Fibroblast of lung (primary cell): ENCODE results near the gene HSPB9.

Experiments used
- CTCF ChIP-seq, 2 donors: IDR thresholded peaks in 1 of 2; conservative IDR thresholded peaks in 1 of 2; 1 replicate in 1 of 2; 2 replicates in 1 of 2; pipeline ENCODE4 v1.5.1; 2011 to 2012; ENCODE audit warnings: low read length in 2 of 2, control low read depth in 1 of 2, inconsistent platforms in 1 of 2, low read depth in 1 of 2, mild to moderate bottlenecking in 1 of 2
- EZH2 ChIP-seq: IDR thresholded peaks from 2 replicates; pipeline ENCODE4 v1.5.1; 2012; ENCODE audit warnings: low read length, control low read depth, mild to moderate bottlenecking; ENCODE audit errors: missing control alignments

GRCh38 chr17:42098730-42099399 lies 23.7 kb upstream of the HSPB9 start:
- TF ChIP-seq EZH2: no peak
- no peak for TF ChIP-seq CTCF (conservative IDR thresholded peaks at IDR 0.05 in 1 of 2, IDR thresholded peaks at IDR 0.05 in 1 of 2; ENCODE audit: low read depth in 1 of 2, low read length in 2 of 2)
